ENCODE results near the gene G6PC2.

DNA sequence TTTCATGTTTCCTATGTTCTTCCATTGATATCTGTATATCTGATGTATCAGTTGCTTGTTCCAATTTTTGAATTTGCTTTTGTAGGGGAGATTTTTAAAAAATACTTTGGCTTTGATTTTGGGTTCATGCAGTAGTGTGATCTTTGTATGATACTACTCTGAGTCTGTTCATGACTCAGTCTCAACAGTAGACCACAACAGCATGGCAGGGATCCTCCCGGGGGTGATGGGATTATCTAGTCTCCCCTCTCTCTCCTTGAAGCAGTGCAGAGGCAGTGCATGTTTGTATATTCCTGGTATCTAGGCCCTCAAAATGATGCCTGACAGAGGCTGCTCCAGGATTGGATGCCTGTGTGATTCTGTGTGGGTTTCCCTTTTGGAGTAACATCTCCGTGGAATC lies 55.3 kb downstream of the G6PC2 start:
- TF ChIP-seq, protein P1, sequence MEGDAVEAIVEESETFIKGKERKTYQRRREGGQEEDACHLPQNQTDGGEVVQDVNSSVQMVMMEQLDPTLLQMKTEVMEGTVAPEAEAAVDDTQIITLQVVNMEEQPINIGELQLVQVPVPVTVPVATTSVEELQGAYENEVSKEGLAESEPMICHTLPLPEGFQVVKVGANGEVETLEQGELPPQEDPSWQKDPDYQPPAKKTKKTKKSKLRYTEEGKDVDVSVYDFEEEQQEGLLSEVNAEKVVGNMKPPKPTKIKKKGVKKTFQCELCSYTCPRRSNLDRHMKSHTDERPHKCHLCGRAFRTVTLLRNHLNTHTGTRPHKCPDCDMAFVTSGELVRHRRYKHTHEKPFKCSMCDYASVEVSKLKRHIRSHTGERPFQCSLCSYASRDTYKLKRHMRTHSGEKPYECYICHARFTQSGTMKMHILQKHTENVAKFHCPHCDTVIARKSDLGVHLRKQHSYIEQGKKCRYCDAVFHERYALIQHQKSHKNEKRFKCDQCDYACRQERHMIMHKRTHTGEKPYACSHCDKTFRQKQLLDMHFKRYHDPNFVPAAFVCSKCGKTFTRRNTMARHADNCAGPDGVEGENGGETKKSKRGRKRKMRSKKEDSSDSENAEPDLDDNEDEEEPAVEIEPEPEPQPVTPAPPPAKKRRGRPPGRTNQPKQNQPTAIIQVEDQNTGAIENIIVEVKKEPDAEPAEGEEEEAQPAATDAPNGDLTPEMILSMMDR (IDR thresholded peaks at IDR 0.05): no peak
- no peak for TF ChIP-seq POLR2A (IDR thresholded peaks at IDR 0.05)

Data from thyroid gland (tissue), 4 donors.